SK-N-DZ (cell line): ENCODE data around the gene MAP2K7. TPM values are rescaled to one million over a fixed set of nuclear protein-coding genes. Genes with fewer than 3 reads are reported as not detected.
A peak's percentile ranks its signal among the peaks of the same experiment; 100 is the strongest.
"Not testable (repeated sequence)": the region's sequence is repeated elsewhere in the genome, so short reads cannot be mapped to it uniquely, and the experiment has no call there.

Experiments used
- DNase-seq: peaks from one replicate; pipeline ENCODE4 v3.0.0-alpha.2; 2015; ENCODE audit warnings: low spot score
- polyA plus RNA-seq, 2 experiments: library from polyadenylated mRNA; depleted of rRNA; stranded (reverse); fragments of >200 nt; gene quantifications; 2 replicates each; pipeline ENCODE4 v1.2.3, GENCODE V29; 2014

Gene MAP2K7
- 20.8 and 28.7 TPM in 2 replicates for polyA plus RNA-seq (2014; cell fraction: cytosol; rRNA removed)
- 35.1 and 44.5 TPM in 2 replicates for polyA plus RNA-seq (2014; cell fraction: nucleus; rRNA removed)

GRCh38 chr19:7903244-7904073 lies at the start of gene MAP2K7:
MAP2K7 (plus strand) TSS chr19:7903877; CDS start chr19:7903945, 68 bp downstream.
- peak; percentile 98 for DNase-seq

GRCh38 chr19:7855426-7856108 lies 48.1 kb upstream of the MAP2K7 start:
- DNase-seq = no peak

DNA sequence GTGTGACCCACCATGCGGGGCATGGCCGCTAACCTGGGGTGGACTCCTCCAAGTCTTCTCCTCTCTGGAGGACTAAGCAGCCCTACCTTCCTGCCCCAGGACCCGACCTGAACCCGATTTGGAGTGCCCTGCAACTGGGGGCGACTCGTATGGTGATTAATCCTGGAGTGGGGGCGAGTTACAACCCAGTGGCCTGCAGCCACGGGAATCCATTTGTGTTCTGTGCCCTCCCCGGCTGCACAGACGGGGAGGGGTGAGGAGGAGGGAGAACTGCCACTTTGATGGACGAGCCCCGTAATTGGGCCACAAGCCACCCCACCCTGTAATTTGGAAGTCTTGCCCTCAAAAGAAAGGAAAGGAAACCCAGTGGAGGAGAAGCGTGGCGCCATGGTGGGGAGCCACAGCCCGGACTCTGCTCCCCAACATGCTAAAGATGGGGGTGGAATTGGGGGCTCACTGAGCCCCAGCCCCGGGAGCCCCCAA lies 47.5 kb upstream of the MAP2K7 start:
- DNase-seq = no peak

DNA sequence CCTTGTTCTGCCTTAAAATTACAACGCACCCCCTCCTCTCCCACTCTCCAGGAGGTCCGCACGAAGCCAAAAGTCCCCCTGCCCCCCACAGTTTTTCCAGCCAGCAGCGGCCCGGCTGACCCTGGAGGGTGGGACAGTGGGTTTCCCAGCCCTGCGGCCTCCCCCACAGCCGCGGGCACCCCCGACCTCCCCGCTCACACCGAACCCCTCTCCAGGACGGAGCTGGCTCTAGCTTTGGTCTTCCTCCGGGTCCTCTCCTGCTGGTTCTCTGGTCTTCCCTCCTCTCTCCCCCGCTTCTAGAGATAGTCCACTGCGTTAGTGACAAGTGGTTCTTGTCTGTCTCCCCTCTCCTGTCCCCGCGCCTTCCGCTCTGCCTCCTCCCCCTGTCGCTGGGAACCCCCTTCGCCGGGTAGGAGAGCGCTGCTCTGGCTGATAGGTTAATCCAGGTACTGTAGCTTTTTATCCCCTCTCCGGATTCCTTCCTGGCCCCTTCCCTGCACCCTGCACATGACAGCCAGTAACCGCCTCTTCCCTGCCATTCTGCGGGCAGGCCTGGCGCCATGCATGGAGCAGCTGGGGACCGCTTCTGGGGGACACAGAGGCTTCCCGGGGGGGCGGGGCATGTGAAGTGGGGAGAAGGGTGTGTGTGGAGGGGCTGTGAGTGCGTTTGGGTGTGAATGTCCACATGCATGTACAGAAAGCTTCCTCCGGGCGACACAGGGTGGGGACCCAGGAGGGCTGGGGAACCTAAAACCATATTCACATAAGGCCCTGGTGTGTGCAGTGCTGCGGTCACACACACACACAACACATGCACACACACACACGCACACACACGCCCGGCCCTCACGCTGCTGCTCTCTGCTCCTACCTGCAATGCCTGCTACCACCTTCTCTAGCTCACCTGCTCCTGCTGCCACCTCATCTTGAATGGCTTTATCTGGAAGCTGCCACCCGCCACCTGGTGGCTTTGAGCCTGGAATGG lies 46.7 kb upstream of the MAP2K7 start:
- no peak for DNase-seq

GRCh38 chr19:7857727-7858108 lies 46.0 kb upstream of the MAP2K7 start:
- DNase-seq = no peak

GRCh38 chr19:7858109-7858770 lies 45.4 kb upstream of the MAP2K7 start:
- DNase-seq = peak; percentile 69

DNA sequence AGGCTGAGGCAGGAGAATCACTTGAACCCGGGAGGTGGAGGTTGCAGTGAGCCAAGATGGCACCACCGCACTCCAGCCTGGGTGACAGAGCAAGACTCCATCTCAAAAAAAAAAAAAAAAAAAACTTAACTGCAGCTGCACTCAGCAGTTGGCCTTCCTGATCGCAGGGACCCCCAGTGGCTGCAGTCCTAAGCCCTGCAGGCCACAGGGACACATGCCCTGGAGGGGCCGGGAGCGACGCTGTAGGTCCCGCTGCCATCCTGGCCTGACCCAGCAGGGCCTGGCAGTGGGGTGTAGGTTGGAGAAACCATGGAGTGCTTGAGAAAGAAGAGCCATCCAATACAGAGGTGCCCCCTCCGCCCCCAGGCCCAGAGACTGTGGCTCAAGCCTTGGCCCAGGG lies 44.6 kb upstream of the MAP2K7 start:
- DNase-seq = not testable (repeated sequence)

DNA sequence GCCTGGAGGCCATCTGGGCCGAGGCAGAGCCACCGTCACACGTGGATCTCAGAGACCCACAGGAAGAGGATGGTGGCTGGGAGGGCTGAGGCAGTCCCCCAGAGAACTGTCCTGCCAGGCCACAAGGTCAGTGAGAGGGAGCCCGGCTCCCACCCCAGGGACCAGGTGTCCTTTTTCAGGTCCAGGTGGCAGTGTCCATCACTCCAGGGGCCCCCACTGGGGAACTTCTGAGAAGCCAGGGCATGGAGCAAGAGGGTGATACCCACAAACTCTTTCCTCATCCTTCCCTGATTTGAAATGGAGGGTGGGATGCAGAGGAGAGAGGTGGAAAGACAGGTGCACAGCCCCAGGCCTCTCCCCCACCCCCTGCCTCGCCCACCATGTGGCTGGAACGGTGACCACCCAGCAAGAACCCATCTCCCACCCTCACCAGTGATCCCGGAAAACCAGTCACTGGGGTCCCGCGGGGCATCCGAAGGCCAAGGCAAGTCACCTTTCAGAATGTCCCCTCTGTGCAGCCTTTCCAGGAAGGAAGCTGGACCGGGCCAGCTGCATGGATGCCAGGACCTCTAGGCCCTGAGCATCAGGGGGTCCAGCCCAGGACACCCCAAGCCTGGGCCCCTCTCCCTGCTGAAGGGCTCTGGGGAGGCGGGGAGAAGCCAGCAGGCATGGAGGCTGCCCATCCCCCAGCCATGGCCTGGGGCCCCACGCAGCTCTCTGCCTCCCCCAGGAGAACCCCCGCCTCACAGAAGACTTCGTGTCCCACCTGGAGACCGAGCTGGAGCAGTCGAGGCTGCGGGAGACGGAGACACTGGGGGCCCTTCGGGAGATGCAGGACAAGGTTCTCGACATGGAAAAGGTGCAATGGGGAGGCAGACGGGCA lies 43.6 kb upstream of the MAP2K7 start:
- no peak for DNase-seq

- no peak for DNase-seq
Measured at GRCh38 chr19:7860714-7861618, 42.7 kb upstream of the MAP2K7 start.

GRCh38 chr19:7861619-7862412 lies 41.9 kb upstream of the MAP2K7 start:
- no peak for DNase-seq

GRCh38 chr19:7862413-7862951 lies 41.2 kb upstream of the MAP2K7 start:
- peak; percentile 52 for DNase-seq

DNA sequence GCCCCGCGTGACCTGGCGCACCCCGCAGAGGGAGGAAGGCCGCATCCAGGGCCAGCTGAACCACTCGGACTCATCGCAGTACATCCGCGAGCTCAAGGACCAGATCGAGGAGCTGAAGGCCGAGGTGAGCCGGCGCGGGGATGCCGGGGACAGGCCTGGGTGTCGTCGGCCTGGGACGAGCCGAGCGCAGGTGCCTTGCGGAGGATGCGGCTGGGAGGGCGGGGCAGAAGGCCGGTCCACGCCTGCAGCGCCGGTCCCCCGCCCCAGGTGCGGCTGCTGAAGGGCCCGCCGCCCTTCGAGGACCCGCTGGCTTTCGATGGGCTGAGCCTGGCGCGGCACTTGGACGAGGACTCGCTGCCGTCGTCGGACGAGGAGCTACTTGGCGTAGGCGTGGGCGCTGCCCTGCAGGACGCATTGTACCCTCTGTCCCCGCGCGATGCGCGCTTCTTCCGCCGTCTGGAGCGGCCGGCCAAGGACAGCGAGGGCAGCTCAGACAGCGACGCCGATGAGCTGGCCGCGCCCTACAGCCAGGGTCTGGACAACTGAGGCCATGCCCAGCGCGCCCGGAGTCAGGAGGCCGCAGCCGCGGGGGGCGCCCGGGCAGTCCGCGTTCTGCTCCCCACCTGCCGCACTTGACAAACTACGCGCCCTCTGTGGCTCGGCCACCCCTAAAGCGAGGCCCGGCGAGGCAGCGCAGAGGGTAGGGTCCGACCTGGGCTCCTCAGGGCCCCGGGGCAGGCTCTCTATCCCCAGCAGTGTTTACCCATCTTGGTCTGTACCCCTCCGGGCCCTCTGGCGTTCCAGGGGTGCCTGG lies 40.3 kb upstream of the MAP2K7 start:
- no peak for DNase-seq

DNA sequence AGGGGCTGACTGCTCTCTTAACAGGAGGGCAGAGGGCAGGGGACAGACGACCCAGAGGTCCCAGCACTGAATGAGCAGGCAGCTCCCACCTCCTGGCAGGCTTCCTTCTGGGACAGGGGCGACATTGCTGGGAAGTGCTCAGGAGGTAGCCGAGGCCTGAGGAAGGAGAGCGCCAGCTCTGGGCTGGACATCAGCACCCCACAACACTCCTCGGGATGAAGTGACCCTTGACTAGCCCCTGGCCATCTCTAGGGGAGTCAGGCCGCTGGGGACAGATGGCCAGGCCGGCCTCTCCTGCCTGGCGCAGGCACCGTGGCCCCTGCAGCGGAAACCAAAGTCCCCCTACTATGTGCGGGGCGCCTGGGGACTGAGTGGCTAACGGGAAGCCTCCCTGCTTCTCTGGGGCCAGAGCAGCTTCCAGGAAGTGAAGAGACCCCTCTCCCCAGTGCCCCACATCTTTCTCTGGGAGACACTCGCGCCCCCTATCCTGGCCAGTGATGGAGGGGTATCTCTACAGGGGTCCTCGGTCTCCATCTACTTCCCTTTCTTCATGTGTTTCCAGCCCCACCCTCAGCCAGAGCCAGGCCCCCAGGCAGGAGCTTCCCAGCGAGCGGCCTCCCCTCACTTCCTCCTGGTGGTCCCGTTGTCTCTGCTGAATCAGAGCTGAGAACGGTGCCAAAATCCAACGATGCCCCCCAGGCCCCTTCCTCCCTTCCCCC lies 39.5 kb upstream of the MAP2K7 start:
- no peak for DNase-seq

DNA sequence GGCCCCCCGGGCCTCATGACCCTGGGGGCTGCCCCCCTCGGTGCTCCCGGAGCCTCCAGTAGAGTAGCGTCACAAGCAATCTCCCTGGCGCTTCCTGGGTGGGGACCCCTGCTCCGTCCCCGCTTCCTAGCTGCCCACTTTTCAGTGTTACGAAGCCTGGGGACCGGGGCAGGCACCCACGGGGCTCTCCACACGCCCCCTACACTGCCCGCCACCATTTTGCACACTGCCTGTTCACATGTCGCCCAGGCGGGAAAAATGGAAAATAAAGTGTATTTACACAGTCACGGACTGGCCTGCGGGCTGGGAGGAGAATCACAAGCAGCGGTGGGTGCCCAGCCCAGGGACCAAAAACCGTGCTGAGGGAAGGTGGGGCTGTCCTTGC lies 39.0 kb upstream of the MAP2K7 start:
- no peak for DNase-seq

- no peak for DNase-seq
Measured at GRCh38 chr19:7865262-7865911, 38.3 kb upstream of the MAP2K7 start.
